ENCODE data around the gene ATP6V1B1. TPM values are rescaled to one million over a fixed set of nuclear protein-coding genes. Genes with fewer than 3 reads are reported as not detected.

The ATP6V1B1 gene
- total and polyA plus RNA-seq, 2 of the 4 experiments (the other 2 are of a cell fraction) = 1.3 TPM; not detected in 1

- TF ChIP-seq RCOR1 (IDR thresholded peaks at IDR 0.05; ENCODE audit: insufficient replicate concordance, low read length) (no peak), MAFK (IDR thresholded peaks at IDR 0.05; ENCODE audit: low read depth, low read length) (no peak), BHLHE40 (IDR thresholded peaks at IDR 0.05; ENCODE audit: low read depth, low read length) (no peak), MAZ (IDR thresholded peaks at IDR 0.05; ENCODE audit: borderline replicate concordance, low read depth, low read length) (no peak), FOS (IDR thresholded peaks at IDR 0.05; ENCODE audit: low read depth, low read length) (no peak)
- Histone ChIP-seq H2BK120ac (ENCODE audit: low read depth, low read length) (no peak overlapping the region), H3K36me3 (ENCODE audit: control insufficient read depth, insufficient read depth, low read length) (peaks cover 41% of the 10 kb centered on the region), H2BK5ac (ENCODE audit: low read depth, low read length, poor library complexity, severe bottlenecking) (no peak overlapping the region), H4K5ac (ENCODE audit: low read depth, low read length) (no peak overlapping the region), H3K14ac (replicated peaks; ENCODE audit: low read depth, low read length) (no peak overlapping the region), H3K4me2 (ENCODE audit: low read depth, low read length) (no peak overlapping the region), H4K20me1 (ENCODE audit: insufficient read depth, low read length) (peaks cover 5% of the 10 kb centered on the region; the same call in 1 of the 2 replicates), H3K4me1 (ENCODE audit: control insufficient read depth, insufficient read depth, low read length) (no peaks in the 10 kb centered on the region), H3K79me1 (ENCODE audit: low read depth in 1 of 2, low read length in 2 of 2) (peaks cover 0 to 5% of the 10 kb centered on the region in 2 experiments; a peak in 1 of 4 replicates), H3K27ac (ENCODE audit: insufficient read depth, low read length) (no peak overlapping the region), H3K27me3 (ENCODE audit: control insufficient read depth, insufficient read depth, low read length) (no peaks in the 10 kb centered on the region), H2BK20ac (ENCODE audit: low read depth, low read length) (no peak overlapping the region), H3K4ac (ENCODE audit: low read depth, low read length) (no peak overlapping the region), H3K23ac (ENCODE audit: low read depth, low read length) (no peak overlapping the region), H4K8ac (ENCODE audit: low read depth in 2 of 2, low read length in 2 of 2) (no peak overlapping the region), H3K56ac (ENCODE audit: extremely low read depth, insufficient read depth, low read length) (no peak overlapping the region), H3K9me1 (ENCODE audit: insufficient read depth, low read length) (no peaks in the 10 kb centered on the region), H3K9ac (ENCODE audit: low read depth, low read length) (no peak overlapping the region), H3K18ac (ENCODE audit: low read depth, low read length) (no peak overlapping the region), H3K9me3 (ENCODE audit: control insufficient read depth, insufficient read depth, low read length) (no peaks in the 10 kb centered on the region), H3K4me3 (ENCODE audit: insufficient read depth, low read depth, low read length) (no peak overlapping the region), H2AFZ (replicated peaks; ENCODE audit: low read length, poor library complexity) (no peak overlapping the region), H2AK5ac (ENCODE audit: low read depth, low read length) (no peak overlapping the region), H4K91ac (ENCODE audit: insufficient read depth, low read depth, low read length) (no peak overlapping the region), H2BK15ac (ENCODE audit: low read depth, low read length) (no peak overlapping the region), H2AK9ac (replicated peaks; ENCODE audit: low read depth, low read length, poor library complexity) (no peak overlapping the region)
- DNase-seq (no peak), ATAC-seq (ENCODE audit: low read depth) (no peak)
- no TSS peak for BruUV-seq (replicated peaks)
- intact Hi-C loops (cut with micrococcal nuclease) = no loop called here
- in situ Hi-C loops (cut with MboI; ENCODE audit: low sequenced_read_pairs) = loop anchor here (10.0 kb wide), 1 partner anchor 691 kb away; the partner anchor contains the start of gene SNRPG
- WGBS, 2 experiments (ENCODE audit: extremely low coverage in 2 of 2, insufficient read length in 1 of 2) = no CpG with 5 or more reads among the region's 1 CpG
- dilution Hi-C loops (cut with HindIII; ENCODE audit: low sequenced_read_pairs, unreplicated experiment) = no loop called here
- CTCF ChIA-PET = no interaction called here
- POLR2A ChIA-PET (ENCODE audit: unreplicated experiment) = no interaction called here
These were observed 50.3 kb downstream of the ATP6V1B1 start for GRCh38 chr2:70985956-70986355.

Data from IMR-90 (cell line).